Smooth muscle cell of the coronary artery (primary cell): ENCODE measurements around the gene SAP30BP. TPM values are rescaled to one million over a fixed set of nuclear protein-coding genes. Genes with fewer than 3 reads are reported as not detected.

ENCODE experiments used
- total RNA-seq: library from RNA; depleted of rRNA; stranded (reverse); fragments of >200 nt; gene quantifications from 2 replicates; pipeline ENCODE4 v1.2.3, GENCODE V29; 2014; ENCODE audit warnings: low replicate concordance

Gene SAP30BP
- 50.4 and 52.5 TPM in 2 replicates for total RNA-seq

GRCh38 chr17:75666959-75667790 is at the start of gene SAP30BP, which contains the start of gene RECQL5:
Gene SAP30BP, plus strand, starts transcription at chr17:75667338. Its CDS starts 35 bp downstream, at chr17:75667373.
Gene RECQL5, minus strand, starts transcription at chr17:75667154. Its CDS starts 597 bp downstream, at chr17:75666557.

DNA sequence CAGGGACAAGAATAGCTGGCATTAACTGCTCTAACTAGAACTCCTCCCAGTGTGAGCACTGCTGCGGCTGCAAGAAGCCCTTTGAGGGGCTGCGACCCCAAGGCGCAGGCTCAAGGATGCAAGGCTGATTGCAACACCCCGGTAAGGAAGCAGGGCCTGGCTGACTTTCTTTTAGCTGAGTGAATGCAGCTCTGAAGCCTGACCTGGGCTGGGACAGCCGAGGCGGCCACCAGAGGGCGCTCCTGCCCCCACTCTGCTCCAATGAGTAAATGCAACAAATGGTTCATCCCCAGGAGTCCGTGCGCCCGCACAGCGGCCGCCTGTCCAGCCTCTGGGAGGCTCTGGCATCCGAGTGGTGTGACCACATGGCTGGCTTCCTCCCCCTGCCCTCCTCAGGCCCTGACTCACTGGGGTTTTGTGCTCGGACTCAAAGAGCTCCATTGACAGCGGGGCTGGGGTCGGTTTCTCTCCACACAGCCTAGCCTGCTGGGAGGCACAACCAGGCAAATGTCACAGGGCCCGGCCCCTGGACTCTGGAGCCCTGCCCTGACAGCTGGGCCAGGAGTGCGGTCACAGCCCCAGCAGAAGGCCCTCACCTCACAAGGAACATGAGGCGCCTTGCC is 34.2 kb upstream of the SAP30BP start, which contains the start of gene SMIM5:
Gene SMIM5, plus strand, starts transcription at position 572 of the 623 bp plus-strand sequence. CDS start 6,768 bp downstream, outside the sequence.

DNA sequence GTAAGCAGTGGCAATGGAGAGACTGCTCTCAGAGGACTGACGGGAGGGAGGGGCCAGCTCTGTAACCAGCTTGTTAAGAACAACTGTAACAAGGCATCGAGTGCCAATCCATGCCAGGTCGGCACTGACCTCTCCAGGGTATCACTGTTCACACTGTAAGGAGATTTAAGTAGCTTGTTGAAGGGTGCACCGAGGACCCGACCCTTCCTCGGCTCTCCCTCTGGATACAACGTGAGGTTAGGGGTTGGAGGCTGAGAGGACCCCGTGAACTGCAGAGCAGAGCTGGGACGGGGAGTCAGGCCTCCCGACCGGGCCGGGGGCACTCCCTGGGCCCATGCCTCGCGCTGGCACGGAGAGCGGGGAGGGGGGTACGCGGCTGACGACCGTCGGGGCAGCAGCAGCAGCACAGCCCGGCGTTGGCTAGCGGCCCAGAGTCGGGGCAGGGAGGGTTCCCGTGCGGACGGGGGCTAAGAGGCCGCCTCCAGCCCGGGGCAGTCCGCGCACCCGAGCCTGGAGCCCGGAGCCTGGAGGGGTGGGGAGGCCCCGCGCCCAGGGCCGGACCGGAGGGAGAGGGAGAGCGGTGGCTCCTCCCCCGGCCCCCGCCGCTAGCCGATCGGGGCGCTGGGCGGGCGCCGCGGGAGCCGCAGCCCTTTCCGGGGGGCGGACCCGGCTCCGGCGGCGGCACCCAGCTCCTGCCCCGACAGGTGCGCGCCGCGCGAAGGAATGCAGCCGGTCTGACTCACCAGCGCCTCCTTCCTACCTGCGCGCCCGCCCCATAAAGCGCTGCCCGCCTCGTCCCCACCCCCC is 53.7 kb downstream of the SAP30BP start, which contains the start of gene ITGB4:
Gene ITGB4, plus strand, starts transcription at position 804 of the 807 bp plus-strand sequence. CDS start 3,245 bp downstream, outside the sequence.

Other genes with a start within 250 kb of the SAP30BP start
- gene TMEM94, start 210.7 kb upstream of the SAP30BP start, total RNA-seq, result 16.3 and 22.5 TPM in 2 replicates
- 4.4 and 5.9 TPM in 2 replicates for gene CASKIN2, start 151.8 kb upstream of the SAP30BP start, total RNA-seq
- gene TSEN54, start 150.8 kb upstream of the SAP30BP start, total RNA-seq, result 8.3 and 10.0 TPM in 2 replicates
- gene LLGL2, start 141.6 kb upstream of the SAP30BP start, total RNA-seq, result 0.59 and 0.75 TPM in 2 replicates
- 1.6 and 4.0 TPM in 2 replicates for gene MYO15B, start 79.5 kb upstream of the SAP30BP start, total RNA-seq
- not detected in 2 replicates for gene SMIM5, start 33.9 kb upstream of the SAP30BP start, total RNA-seq
- gene RECQL5, start 184 bp upstream of the SAP30BP start, total RNA-seq, result 10.9 and 18.5 TPM in 2 replicates
- gene ITGB4, start 54.1 kb downstream of the SAP30BP start, total RNA-seq, result 0.23 TPM in 2 replicates
- 47.5 and 59.7 TPM in 2 replicates for gene GALK1, start 97.9 kb downstream of the SAP30BP start, total RNA-seq
- 9.6 and 10.4 TPM in 2 replicates for gene UNK, start 117.5 kb downstream of the SAP30BP start, total RNA-seq
- gene UNC13D, start 177.1 kb downstream of the SAP30BP start, total RNA-seq, result 0.30 and 0.82 TPM in 2 replicates
- gene WBP2, start 188.0 kb downstream of the SAP30BP start, total RNA-seq, result 21.3 TPM in 2 replicates
- 17.4 and 21.2 TPM in 2 replicates for gene TRIM47, start 211.2 kb downstream of the SAP30BP start, total RNA-seq
- gene TRIM65, start 229.6 kb downstream of the SAP30BP start, total RNA-seq, result 6.0 and 19.2 TPM in 2 replicates
- 22.0 and 27.7 TPM in 2 replicates for gene MRPL38, start 237.5 kb downstream of the SAP30BP start, total RNA-seq